Psoas muscle (tissue), 8 donors: ENCODE data around the gene DNMT1. TPM values are rescaled to one million over a fixed set of nuclear protein-coding genes. Genes with fewer than 3 reads are reported as not detected.
"Not testable (repeated sequence)": the region's sequence is repeated elsewhere in the genome, so short reads cannot be mapped to it uniquely, and the experiment has no call there.

Experiments used
- ATAC-seq, 4 donors: fragments of 200-7000 bp; cut with Tn5 transposase; one replicate each; pipeline ENCODE4 v1.9.1; 2020; ENCODE audit warnings: moderate library complexity in 3 of 4, mild to moderate bottlenecking in 2 of 4
- DNase-seq, 2 donors: peaks; one replicate each; pipeline ENCODE4 v3.0.0-alpha.2; 2020
- H3K27ac ChIP-seq: fragments of 200-600 bp; one replicate; pipeline ENCODE4 v1.8.0; 2022
- H3K27me3 ChIP-seq, 3 donors: fragments of 200-600 bp in 1 of 3; one replicate each; pipeline versions ENCODE4 v1.6.1 to v1.8.0; 2013 to 2022; ENCODE audit warnings: low read length in 2 of 3, mild to moderate bottlenecking in 2 of 3, moderate library complexity in 1 of 3; ENCODE audit not compliant: insufficient read depth in 3 of 3
- H3K36me3 ChIP-seq, 2 donors: fragments of 200-600 bp in 1 of 2; one replicate each; pipeline versions ENCODE4 v1.6.1 to v1.8.0; 2013 to 2022; ENCODE audit warnings: low read depth in 1 of 2, mild to moderate bottlenecking in 1 of 2, moderate library complexity in 1 of 2; ENCODE audit not compliant: insufficient read depth in 1 of 2
- H3K4me1 ChIP-seq: fragments of 200-600 bp; one replicate; pipeline ENCODE4 v1.8.0; 2022
- H3K4me3 ChIP-seq: fragments of 200-600 bp; one replicate; pipeline ENCODE4 v1.8.0; 2022; ENCODE audit warnings: mild to moderate bottlenecking
- H3K9me3 ChIP-seq: fragments of 200-600 bp; one replicate; pipeline ENCODE4 v1.8.0; 2022
- WGBS, 3 donors: extraction: QIAGEN DNeasy Blood & Tissue Kit; methylation state at CpG; one replicate each; pipeline versions ENCODE4 v1.1.6 to v1.1.7; 2013; 5-methylcytosine and 5-hydroxymethylcytosine counted together
- intact Hi-C, 2 donors: fragments of 100-400 bp; cut with DNase I; formaldehyde crosslinking; loops; one replicate each; pipeline versions ENCODE4 v1.11.0 to v1.14.2; 2022
- polyA plus RNA-seq, 3 donors: library from polyadenylated mRNA; stranded (reverse); fragments of 200-250 nt; gene quantifications; one replicate each; pipeline ENCODE4 v1.2.3, GENCODE V29; 2013
- total RNA-seq, 4 donors: library from RNA; stranded (reverse); fragmentation: NEBNext Ultra II Directional in 2 of 4; extraction: Animal tissue kit (Norgen Biotek cat#: 25700) in 2 of 4; gene quantifications; one replicate each; pipeline versions ENCODE4 v1.2.1 to v1.2.4, GENCODE V29; 2021 to 2023
- TF ChIP-seq, protein P1 (sequence below): fragments of 200-600 bp; IDR thresholded peaks from one replicate; pipeline ENCODE4 v1.8.0; 2022; ENCODE audit warnings: antibody characterized with exemption
- donor health status: healthy with polysubstance abuse.
- donor health status: DM: no; HTN: no; CAD: no; lungs with moderate emphysema.
- donor health status: Bipolar disorder and iron deficiency.
- donor health status: healthy.
- donor health status: DM: yes; HTN: yes; CAD: no.
- donor health status: DM: no; HTN: no; CAD: no.
- donor health status: DM: no; HTN: no; CAD: no.
- donor health status: DM: yes; HTN: yes; CAD: no.

DNMT1 gene
- total and polyA plus RNA-seq, 7 donors = 7.1 to 25.2 (median 13.5) TPM

DNA sequence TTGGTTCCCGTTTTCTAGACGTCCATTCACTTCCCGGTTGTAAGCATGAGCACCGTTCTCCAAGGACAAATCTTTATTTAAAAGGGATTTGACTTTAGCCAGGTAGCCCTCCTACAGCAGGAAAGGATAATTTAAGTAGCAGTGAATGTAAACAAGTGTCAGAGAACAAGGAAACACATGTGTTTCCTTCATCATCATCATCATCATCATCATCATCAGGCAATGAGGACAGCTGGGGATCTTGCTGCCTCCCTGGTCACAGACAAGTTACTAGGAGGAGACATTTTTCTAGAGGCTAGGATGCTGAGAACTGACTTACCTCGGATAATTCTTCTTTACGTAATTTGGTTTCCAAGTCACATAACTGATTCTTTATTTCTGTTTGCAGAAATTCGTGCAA lies 14.3 kb downstream of the DNMT1 start:
- H3K4me1 ChIP-seq = no peaks in the 10 kb centered on the region
- no peak for ATAC-seq
- intact Hi-C loops = no loop called here
- TF ChIP-seq, protein P1, sequence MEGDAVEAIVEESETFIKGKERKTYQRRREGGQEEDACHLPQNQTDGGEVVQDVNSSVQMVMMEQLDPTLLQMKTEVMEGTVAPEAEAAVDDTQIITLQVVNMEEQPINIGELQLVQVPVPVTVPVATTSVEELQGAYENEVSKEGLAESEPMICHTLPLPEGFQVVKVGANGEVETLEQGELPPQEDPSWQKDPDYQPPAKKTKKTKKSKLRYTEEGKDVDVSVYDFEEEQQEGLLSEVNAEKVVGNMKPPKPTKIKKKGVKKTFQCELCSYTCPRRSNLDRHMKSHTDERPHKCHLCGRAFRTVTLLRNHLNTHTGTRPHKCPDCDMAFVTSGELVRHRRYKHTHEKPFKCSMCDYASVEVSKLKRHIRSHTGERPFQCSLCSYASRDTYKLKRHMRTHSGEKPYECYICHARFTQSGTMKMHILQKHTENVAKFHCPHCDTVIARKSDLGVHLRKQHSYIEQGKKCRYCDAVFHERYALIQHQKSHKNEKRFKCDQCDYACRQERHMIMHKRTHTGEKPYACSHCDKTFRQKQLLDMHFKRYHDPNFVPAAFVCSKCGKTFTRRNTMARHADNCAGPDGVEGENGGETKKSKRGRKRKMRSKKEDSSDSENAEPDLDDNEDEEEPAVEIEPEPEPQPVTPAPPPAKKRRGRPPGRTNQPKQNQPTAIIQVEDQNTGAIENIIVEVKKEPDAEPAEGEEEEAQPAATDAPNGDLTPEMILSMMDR = no peak
- peaks cover 5 to 62% of the 10 kb centered on the region in 2 donors for H3K36me3 ChIP-seq
- no peaks in the 10 kb centered on the region for H3K9me3 ChIP-seq
- 76 to 83% (median 78%) methylated on average over 7 of the region's 7 CpGs for WGBS, 3 donors
- no peak overlapping the region for H3K27ac ChIP-seq
- no peak overlapping the region for H3K4me3 ChIP-seq
- no peak for DNase-seq
- H3K27me3 ChIP-seq = no peaks in the 10 kb centered on the region

DNA sequence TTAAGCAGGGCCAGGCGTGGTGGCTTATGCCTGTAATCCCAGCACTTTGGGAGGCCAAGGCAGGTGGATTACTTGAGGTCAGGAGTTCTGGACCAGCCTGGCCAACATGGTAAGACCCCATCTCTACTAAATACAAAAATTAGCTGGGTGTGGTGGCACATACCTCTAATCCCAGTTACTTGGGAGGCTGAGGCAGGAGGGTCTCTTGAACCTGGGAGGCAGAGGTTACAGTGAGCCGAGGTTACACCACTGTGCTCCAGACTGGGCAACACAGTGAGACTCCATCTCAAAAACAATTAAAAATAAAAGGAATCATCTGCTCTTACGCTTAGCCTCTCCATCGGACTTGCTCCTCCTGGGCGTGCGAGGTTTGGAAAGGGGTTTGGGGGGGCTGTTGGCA lies 14.7 kb downstream of the DNMT1 start:
- H3K27me3 ChIP-seq, H3K4me3 ChIP-seq, H3K4me1 ChIP-seq, intact Hi-C loops, DNase-seq, H3K9me3 ChIP-seq, H3K27ac ChIP-seq, ATAC-seq: not testable (repeated sequence)
- peaks cover 5 to 65% of the 10 kb centered on the region in 2 donors for H3K36me3 ChIP-seq
- 90 to 97% (median 95%) methylated on average over 6 of the region's 6 CpGs for WGBS, 3 donors

DNA sequence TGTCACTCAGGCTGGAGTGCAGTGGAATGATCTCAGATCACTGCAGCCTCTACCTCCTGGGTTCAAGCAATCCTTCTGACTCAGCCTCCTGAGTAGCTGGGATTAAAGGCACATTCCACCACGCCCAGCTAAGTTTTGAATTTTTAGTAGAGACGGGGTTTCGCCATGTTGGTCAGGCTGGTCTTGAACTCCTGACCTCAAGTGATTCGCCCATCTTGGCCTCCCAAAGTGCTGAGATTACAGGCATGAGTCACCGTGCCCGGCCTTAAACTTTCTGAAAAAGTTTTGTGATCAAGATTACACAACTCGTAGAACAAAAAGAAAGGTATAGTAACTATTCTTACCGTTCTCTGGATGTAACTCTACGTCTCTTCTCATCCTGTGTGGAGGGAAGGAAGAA lies 21.2 kb downstream of the DNMT1 start:
- Histone ChIP-seq H3K9me3 (no peaks in the 10 kb centered on the region), H3K27me3 (no peaks in the 10 kb centered on the region), H3K27ac (no peak overlapping the region), H3K36me3 (peaks cover 4 to 92% of the 10 kb centered on the region in 2 donors), H3K4me1 (no peaks in the 10 kb centered on the region), H3K4me3 (no peak overlapping the region)
- ATAC-seq = no peak
- 88 to 97% (median 90%) methylated on average over 9 of the region's 9 CpGs for WGBS, 3 donors
- DNase-seq = no peak
- intact Hi-C loops = no loop called here
- TF ChIP-seq, protein P1 = no peak

DNA sequence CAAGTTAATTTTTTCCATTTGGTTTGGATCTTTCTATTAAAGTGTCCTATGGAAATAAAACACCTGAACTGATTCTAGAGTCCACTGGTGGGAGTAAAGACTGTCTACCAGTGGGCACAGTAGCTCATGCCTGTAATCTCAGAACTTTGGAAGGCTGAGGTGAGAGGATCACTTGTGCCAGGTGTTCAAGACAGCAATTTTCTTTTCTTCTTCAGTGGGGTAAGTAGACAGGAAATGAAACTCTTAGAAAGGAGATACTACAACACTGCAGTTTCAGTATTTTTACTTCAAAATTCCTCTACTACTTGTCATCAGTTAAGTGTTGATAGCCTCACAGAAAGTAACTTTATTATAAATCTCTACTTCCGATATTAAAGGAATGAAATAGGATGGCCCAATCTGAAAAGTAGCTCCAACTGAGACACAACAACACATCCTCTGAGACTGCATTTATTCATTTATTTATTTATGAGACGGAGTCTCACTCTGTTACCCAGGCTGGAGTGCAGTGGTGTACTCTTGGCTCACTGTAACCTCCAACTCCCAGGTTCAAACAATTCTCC lies 26.3 kb downstream of the DNMT1 start:
- TF ChIP-seq, protein P1 = no peak
- DNase-seq (no peak), ATAC-seq (no peak)
- 85 to 93% (median 92%) methylated on average over 2 of the region's 2 CpGs for WGBS, 3 donors
- Histone ChIP-seq H3K4me1 (no peaks in the 10 kb centered on the region), H3K27me3 (no peaks in the 10 kb centered on the region), H3K27ac (no peak overlapping the region), H3K36me3 (peaks cover 4 to 82% of the 10 kb centered on the region in 2 donors), H3K4me3 (no peak overlapping the region), H3K9me3 (no peaks in the 10 kb centered on the region)
- intact Hi-C loops = no loop called here

DNA sequence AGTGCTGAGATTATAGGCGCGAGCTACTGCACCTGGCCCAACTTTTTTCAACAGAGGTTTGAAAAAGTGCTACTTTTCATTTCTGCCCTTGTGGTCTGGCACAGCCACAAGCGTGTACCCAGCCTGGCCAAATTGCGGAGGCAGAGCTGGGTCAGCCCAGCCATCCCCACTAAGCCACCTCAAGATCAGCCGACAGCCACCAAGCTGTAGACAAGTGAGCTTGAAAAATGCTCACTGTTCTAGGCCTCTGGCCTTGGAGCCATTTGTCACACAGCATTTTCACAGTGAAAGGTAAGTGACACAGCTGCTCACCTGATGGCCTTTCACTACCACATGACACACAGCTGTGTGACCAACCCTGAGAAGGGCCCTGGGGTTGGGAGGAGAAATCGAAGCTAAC lies 27.3 kb downstream of the DNMT1 start:
- DNase-seq (no peak), ATAC-seq (no peak)
- Histone ChIP-seq H3K27ac (no peak overlapping the region), H3K4me1 (no peaks in the 10 kb centered on the region), H3K36me3 (peaks cover 4 to 81% of the 10 kb centered on the region in 2 donors), H3K4me3 (no peak overlapping the region), H3K9me3 (no peaks in the 10 kb centered on the region), H3K27me3 (no peaks in the 10 kb centered on the region)
- WGBS, 3 donors = 91 to 94% (median 92%) methylated on average over 6 of the region's 6 CpGs
- TF ChIP-seq, protein P1 = no peak
- intact Hi-C loops = no loop called here

DNA sequence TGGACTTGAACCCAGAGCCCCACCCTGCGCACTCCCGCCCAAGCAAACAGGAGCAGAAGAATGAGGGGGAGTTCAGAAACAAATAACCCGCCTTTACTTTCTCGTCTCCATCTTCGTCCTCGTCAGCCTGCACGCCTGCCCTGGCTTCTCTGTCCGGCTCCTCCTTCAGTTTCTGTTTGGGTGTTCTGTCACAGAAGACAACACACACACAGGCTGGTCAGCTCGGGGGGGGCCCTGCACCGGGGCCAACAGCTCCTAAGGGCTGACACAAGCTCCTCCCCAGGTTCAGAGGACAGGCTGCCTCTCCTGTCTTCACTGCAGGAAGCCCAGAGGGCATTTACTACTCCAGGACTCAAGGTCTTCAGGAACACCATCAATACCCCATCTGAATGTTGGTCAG lies 28.3 kb downstream of the DNMT1 start:
- ATAC-seq, H3K9me3 ChIP-seq, H3K4me3 ChIP-seq, H3K27ac ChIP-seq, H3K27me3 ChIP-seq, intact Hi-C loops, DNase-seq, H3K4me1 ChIP-seq: not testable (repeated sequence)
- 95 to 97% (median 96%) methylated on average over 10 of the region's 10 CpGs for WGBS, 3 donors
- H3K36me3 ChIP-seq = peaks cover 4 to 81% of the 10 kb centered on the region in 2 donors
